GM23338 (cell line): Measurements from ENCODE around the gene USP20. TPM values are rescaled to one million over a fixed set of nuclear protein-coding genes. Genes with fewer than 3 reads are reported as not detected.

Experiments used
- ATAC-seq: fragments of 200-7000 bp; cut with Tn5 transposase; 3 replicates; pipeline ENCODE4 v1.9.1; 2020
- DNase-seq: peaks from one replicate; pipeline ENCODE4 v3.0.0-alpha.2; 2015; ENCODE audit warnings: low spot score
- H2AFZ ChIP-seq: fragments of 200-600 bp; sonication (generic); 2 replicates; pipeline ENCODE4 v1.8.0; 2016; ENCODE audit warnings: antibody characterized with exemption, mild to moderate bottlenecking, moderate library complexity
- H3F3A ChIP-seq: fragments of 200-600 bp; sonication (generic); replicated peaks from 2 replicates; pipeline ENCODE4 v1.8.0; 2017; ENCODE audit warnings: antibody characterized with exemption, mixed run types, low read depth
- H3K27ac ChIP-seq: fragments of 200-600 bp; sonication (generic); 2 replicates; pipeline ENCODE4 v1.6.1; 2016; ENCODE audit warnings: low read depth
- H3K27me3 ChIP-seq: fragments of 200-600 bp; sonication (generic); 2 replicates; pipeline ENCODE4 v1.8.0; 2016; ENCODE audit warnings: mild to moderate bottlenecking, mixed run types, moderate library complexity; ENCODE audit not compliant: insufficient read depth
- H3K36me3 ChIP-seq: fragments of 200-600 bp; sonication (generic); 2 replicates; pipeline ENCODE4 v1.8.0; 2016; ENCODE audit warnings: mild to moderate bottlenecking; ENCODE audit not compliant: insufficient read depth
- H3K4me1 ChIP-seq: fragments of 200-600 bp; sonication (generic); 2 replicates; pipeline ENCODE4 v1.8.0; 2016; ENCODE audit warnings: mild to moderate bottlenecking, moderate library complexity; ENCODE audit not compliant: insufficient read depth
- H3K4me2 ChIP-seq: fragments of 200-600 bp; sonication (generic); 2 replicates; pipeline ENCODE4 v1.7.1; 2017; ENCODE audit warnings: mixed run types
- H3K4me3 ChIP-seq: fragments of 200-600 bp; sonication (generic); 2 replicates; pipeline ENCODE4 v1.6.1; 2016; ENCODE audit warnings: mixed run types
- H3K79me2 ChIP-seq: fragments of 200-600 bp; sonication (generic); replicated peaks from 2 replicates; pipeline ENCODE4 v1.8.0; 2017; ENCODE audit warnings: mild to moderate bottlenecking; ENCODE audit not compliant: insufficient read depth
- H3K9me2 ChIP-seq: fragments of 200-600 bp; sonication (generic); 2 replicates; pipeline ENCODE4 v1.8.0; 2017; ENCODE audit not compliant: insufficient read depth
- H4K20me1 ChIP-seq: fragments of 200-600 bp; sonication (generic); replicated peaks from 2 replicates; pipeline ENCODE4 v1.8.0; 2017; ENCODE audit warnings: mild to moderate bottlenecking; ENCODE audit not compliant: insufficient read depth
- H3K27ac Mint-ChIP-seq: 2 replicates; pipeline ENCODE4 v1.8.0; 2020; ENCODE audit warnings: inconsistent platforms, mild to moderate bottlenecking, moderate library complexity, mixed read lengths
- H3K27me3 Mint-ChIP-seq: 3 replicates; pipeline ENCODE4 v1.8.0; 2022; ENCODE audit warnings: low read depth, mild to moderate bottlenecking, moderate library complexity, mixed read lengths, inconsistent platforms; ENCODE audit not compliant: insufficient read depth, poor library complexity
- H3K36me3 Mint-ChIP-seq: 3 replicates; pipeline ENCODE4 v1.8.0; 2021; ENCODE audit warnings: low read depth, mild to moderate bottlenecking, inconsistent platforms, moderate library complexity, mixed read lengths
- H3K4me1 Mint-ChIP-seq: 3 replicates; pipeline ENCODE4 v1.8.0; 2020; ENCODE audit warnings: mild to moderate bottlenecking, inconsistent platforms, mixed read lengths
- H3K4me3 Mint-ChIP-seq: 3 replicates; pipeline ENCODE4 v1.8.0; 2021; ENCODE audit warnings: moderate library complexity, mild to moderate bottlenecking, inconsistent platforms, mixed read lengths
- H3K9me3 Mint-ChIP-seq: 3 replicates; pipeline ENCODE4 v1.8.0; 2020; ENCODE audit warnings: moderate library complexity, mild to moderate bottlenecking, inconsistent platforms, mixed read lengths
- EZH2 ChIP-seq: fragments of 200-600 bp; sonication (generic); IDR thresholded peaks from one replicate; pipeline ENCODE4 v1.8.0; 2017; ENCODE audit warnings: antibody characterized with exemption, mild to moderate bottlenecking, low read depth; ENCODE audit not compliant: unreplicated experiment
- NANOG ChIP-seq: IDR thresholded peaks from 2 replicates; pipeline ENCODE4 v1.6.1; 2016; ENCODE audit warnings: antibody characterized with exemption, borderline replicate concordance
- POLR2AphosphoS5 ChIP-seq: IDR thresholded peaks from 2 replicates; pipeline ENCODE4 v1.6.1; 2016; ENCODE audit warnings: antibody characterized with exemption, low read depth
- ZNF114 ChIP-seq: fragments of 250-450 bp; sonication (Bioruptor Pico); IDR thresholded peaks from 2 replicates; pipeline ENCODE4 v1.5.0; 2020; ENCODE audit warnings: mild to moderate bottlenecking, moderate library complexity
- ZNF331 ChIP-seq: fragments of 250-450 bp; sonication (Bioruptor Pico); IDR thresholded peaks from 2 replicates; pipeline ENCODE4 v1.5.0; 2020; ENCODE audit warnings: low read depth, mild to moderate bottlenecking, moderate library complexity
- polyA plus RNA-seq: library from polyadenylated mRNA; unstranded; fragments of >200 nt; fragmentation: Nextera tagmentation; extraction: Ambion mirVana; gene quantifications from 2 replicates; pipeline ENCODE4 v1.2.1, GENCODE V29; 2016
- total RNA-seq: library from RNA; depleted of rRNA; stranded (reverse); fragments of >200 nt; shearing (Covaris generic); gene quantifications from 2 replicates; pipeline ENCODE4 v1.2.3, GENCODE V29; 2014

The USP20 gene
- total and polyA plus RNA-seq, 2 experiments from 2014 or later = 10.4 to 13.0 TPM

DNA sequence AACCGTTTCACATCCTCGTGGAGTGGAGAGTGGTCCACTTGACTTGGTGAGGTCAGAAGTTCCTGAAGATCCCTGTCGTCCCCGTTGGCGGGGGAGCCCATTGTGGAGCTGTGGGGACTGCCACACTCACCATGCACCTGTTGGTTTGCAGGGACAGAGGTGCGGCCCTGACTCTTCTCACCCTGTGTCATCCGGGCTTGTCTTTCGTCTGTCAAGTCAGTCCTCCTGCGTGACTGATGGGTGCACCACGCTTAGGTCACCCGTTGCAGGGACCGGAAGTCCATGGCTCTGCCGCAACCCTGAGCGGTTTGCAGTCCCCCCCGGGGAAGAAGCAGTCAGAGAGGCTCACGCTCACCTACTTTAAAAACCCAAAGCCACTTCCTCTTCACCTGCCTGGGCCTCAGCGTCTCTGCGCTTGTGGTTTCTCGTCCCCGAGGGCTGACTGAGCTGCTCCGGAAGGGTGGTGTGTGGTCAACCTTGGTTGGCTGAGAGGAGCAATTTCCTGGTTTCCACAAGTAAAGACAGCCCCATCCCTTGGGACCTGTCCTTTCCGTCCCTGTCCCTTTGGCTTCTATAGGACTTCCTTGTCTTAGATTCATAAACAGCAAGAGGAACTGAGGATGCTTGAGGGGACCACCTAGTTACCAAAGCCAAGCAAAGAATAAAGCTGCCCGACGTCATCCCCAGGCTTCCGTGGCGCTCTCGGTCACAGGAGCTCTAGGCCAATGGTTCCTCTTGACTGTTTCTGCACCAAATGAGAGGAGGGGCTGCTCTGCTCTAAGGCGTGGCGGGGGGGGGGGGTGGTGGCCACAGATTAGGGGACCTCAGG lies 53.2 kb downstream of the USP20 start:
- 0 out of 2 replicates have a peak, but pooled peaks have one; percentile 1 for TF ChIP-seq POLR2AphosphoS5
- no peak for TF ChIP-seq ZNF331 (CRISPR knock-in tag)
- TF ChIP-seq ZNF114 (CRISPR knock-in tag) = no peak
- H3F3A ChIP-seq = peaks cover 39% of the 10 kb centered on the region; the same call in 1 of the 2 replicates

DNA sequence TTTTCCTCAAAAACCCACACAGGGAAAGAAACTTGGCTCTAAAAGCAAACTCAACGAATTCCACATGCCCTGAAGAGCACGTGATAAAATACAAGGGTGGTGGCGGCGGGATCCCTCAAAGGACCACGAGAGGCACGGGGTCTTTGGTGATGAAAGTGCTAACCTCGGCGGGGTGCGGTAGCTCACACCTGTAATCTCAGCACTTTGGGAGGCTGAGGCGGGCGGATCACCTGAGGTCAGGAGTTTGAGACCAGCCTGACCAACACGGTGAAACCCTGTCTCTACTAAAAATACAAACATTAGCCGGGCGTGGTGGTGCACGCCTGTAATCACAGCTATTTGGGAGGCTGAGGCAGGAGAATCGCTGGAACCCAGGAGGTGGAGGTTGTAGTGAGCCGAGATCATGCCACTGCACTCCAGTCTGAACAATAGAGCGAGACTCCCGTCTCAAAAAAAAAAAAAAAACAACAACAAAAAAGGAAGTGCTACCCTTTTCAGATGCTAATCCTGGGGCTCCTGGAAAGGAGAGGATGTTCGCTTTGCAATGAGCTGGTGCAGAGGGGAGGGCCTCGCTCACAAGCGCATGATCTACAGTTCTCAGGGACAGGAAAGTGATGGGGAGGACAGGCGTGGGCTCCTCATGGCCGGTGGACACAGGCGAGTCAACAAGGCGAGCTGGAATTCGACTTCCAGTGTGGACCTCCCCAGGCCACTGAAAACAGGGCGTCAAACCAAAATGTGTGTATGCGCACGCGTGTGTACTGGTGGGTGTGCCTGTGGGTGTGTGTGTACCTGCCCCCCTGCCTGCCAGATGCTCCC lies 54.1 kb downstream of the USP20 start:
- H3K27ac Mint-ChIP-seq = peak overlapping the region; percentile 53
- TF ChIP-seq ZNF114 (CRISPR knock-in tag) = no peak
- no peak for TF ChIP-seq NANOG
- peak; percentile 61 for TF ChIP-seq POLR2AphosphoS5
- no peak for TF ChIP-seq EZH2

More for the DNA sequence above, 53.2 kb downstream of the USP20 start:
- DNase-seq = no peak
- Mint-ChIP-seq H3K4me3 (no peak overlapping the region), H3K27me3 (peaks cover 22% of the 10 kb centered on the region), H3K4me1 (peaks cover 67% of the 10 kb centered on the region), H3K36me3 (peaks cover 9% of the 10 kb centered on the region; the same call in 1 of the 3 replicates), H3K9me3 (no peaks in the 10 kb centered on the region), H3K27ac (no peak overlapping the region)
- Histone ChIP-seq H3K4me1 (peaks cover 43% of the 10 kb centered on the region), H2AFZ (no peak overlapping the region), H4K20me1 (no peaks in the 10 kb centered on the region; the same call in 1 of the 2 replicates), H3K36me3 (no peaks in the 10 kb centered on the region), H3K27ac (peak overlapping the region; percentile 30; the same call in 1 of the 2 replicates), H3K4me3 (no peak overlapping the region), H3K79me2 (no peaks in the 10 kb centered on the region), H3K4me2 (0 out of 2 replicates have a peak overlapping the region, but pooled peaks have one; percentile 32), H3K9me2 (no peaks in the 10 kb centered on the region), H3K27me3 (no peaks in the 10 kb centered on the region)
- no peak for ATAC-seq

More for the DNA sequence above, 54.1 kb downstream of the USP20 start:
- Mint-ChIP-seq H3K4me3 (peak overlapping the region; percentile 61), H3K36me3 (peaks cover 13% of the 10 kb centered on the region; the same call in 2 of the 3 replicates), H3K4me1 (peaks cover 62% of the 10 kb centered on the region), H3K9me3 (no peaks in the 10 kb centered on the region), H3K27me3 (peaks cover 22% of the 10 kb centered on the region)
- peak overlapping the region; percentile 57 for H3K4me3 ChIP-seq
- H3F3A ChIP-seq = peaks cover 39% of the 10 kb centered on the region; the same call in 1 of the 2 replicates
- H4K20me1 ChIP-seq = no peaks in the 10 kb centered on the region; the same call in 1 of the 2 replicates
- DNase-seq (peak; percentile 87), ATAC-seq (peak; percentile 35)
- H2AFZ ChIP-seq = no peak overlapping the region
- no peaks in the 10 kb centered on the region for H3K27me3 ChIP-seq
- peak overlapping the region; percentile 72 for H3K4me2 ChIP-seq
- H3K27ac ChIP-seq = peak overlapping the region; percentile 97
- H3K4me1 ChIP-seq = peaks cover 40% of the 10 kb centered on the region
- H3K9me2 ChIP-seq = no peaks in the 10 kb centered on the region
- H3K36me3 ChIP-seq = no peaks in the 10 kb centered on the region; the same call in 1 of the 2 replicates
- no peaks in the 10 kb centered on the region for H3K79me2 ChIP-seq
